BJ (cell line): ENCODE data around the gene PPA2. TPM values are rescaled to one million over a fixed set of nuclear protein-coding genes. Genes with fewer than 3 reads are reported as not detected.
"Not testable (repeated sequence)": the region's sequence is repeated elsewhere in the genome, so short reads cannot be mapped to it uniquely, and the experiment has no call there.

ENCODE experiments used
- CTCF ChIA-PET: fragments of 350-600 bp; formaldehyde crosslinking; extraction: SDS; loops from one replicate; lab custom pipeline; 2021; ENCODE audit warnings: antibody characterized with exemption, inconsistent platforms; lab: Yijun Ruan, JAX
- POLR2A ChIA-PET: fragments of 300-600 bp; sonication (Branson Sonifier 250); formaldehyde crosslinking; extraction: SDS; loops from one replicate; lab custom pipeline; 2021; ENCODE audit warnings: antibody characterized with exemption; lab: Charles Lee
- DNase-seq: peaks from one replicate; pipeline ENCODE4 v3.0.0-alpha.2; 2011; ENCODE audit warnings: low read depth
- H3K27me3 ChIP-seq: 2 replicates; pipeline ENCODE4 v1.6.0; 2011; ENCODE audit warnings: low read length; ENCODE audit not compliant: control insufficient read depth, insufficient read depth
- H3K36me3 ChIP-seq: 2 replicates; pipeline ENCODE4 v1.5.1; 2011; ENCODE audit warnings: low read length; ENCODE audit not compliant: control insufficient read depth, insufficient read depth
- H3K4me3 ChIP-seq: 2 replicates; pipeline ENCODE4 v1.5.1; 2011; ENCODE audit warnings: low read depth, mild to moderate bottlenecking, control low read depth, low read length
- polyA plus RNA-seq: library from polyadenylated mRNA; depleted of rRNA; stranded (reverse); fragments of >200 nt; gene quantifications from 2 replicates; pipeline ENCODE4 v1.2.3, GENCODE V29; 2011
- TF ChIP-seq, protein P1 (sequence below): IDR thresholded peaks from 2 replicates; pipeline ENCODE4 v1.5.1; 2011; ENCODE audit warnings: low read depth, mild to moderate bottlenecking, control low read depth, inconsistent platforms, low read length, moderate library complexity; ENCODE audit not compliant: insufficient read depth

Gene PPA2
- polyA plus RNA-seq, 1 experiment = 51.8 TPM

DNA sequence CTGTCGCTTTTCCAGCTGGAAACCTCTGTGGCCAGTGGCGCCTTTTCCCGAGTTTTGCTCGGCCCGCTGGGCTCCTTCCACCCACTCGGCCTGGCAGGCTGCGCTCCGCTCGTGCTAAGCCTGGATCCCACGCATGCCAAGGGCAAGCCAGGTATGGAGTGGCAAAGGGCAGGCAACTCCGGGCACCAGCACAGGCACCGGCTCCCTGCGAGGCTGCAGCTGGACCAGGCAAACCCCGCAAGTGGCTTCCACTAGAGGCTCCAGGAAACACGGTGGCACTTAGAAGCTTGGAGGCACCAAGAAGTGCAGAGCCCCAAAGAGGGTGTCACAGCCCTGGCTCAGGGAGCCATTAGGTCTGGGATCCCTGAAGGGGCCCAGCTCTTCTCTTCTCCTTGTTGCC lies 59.5 kb downstream of the PPA2 start:
- ChIA-PET CTCF (no interaction called here), POLR2A (no interaction called here)
- Histone ChIP-seq H3K4me3 (no peak overlapping the region), H3K27me3 (no peaks in the 10 kb centered on the region), H3K36me3 (peaks cover 4% of the 10 kb centered on the region)
- no peak for DNase-seq
- TF ChIP-seq, protein P1, sequence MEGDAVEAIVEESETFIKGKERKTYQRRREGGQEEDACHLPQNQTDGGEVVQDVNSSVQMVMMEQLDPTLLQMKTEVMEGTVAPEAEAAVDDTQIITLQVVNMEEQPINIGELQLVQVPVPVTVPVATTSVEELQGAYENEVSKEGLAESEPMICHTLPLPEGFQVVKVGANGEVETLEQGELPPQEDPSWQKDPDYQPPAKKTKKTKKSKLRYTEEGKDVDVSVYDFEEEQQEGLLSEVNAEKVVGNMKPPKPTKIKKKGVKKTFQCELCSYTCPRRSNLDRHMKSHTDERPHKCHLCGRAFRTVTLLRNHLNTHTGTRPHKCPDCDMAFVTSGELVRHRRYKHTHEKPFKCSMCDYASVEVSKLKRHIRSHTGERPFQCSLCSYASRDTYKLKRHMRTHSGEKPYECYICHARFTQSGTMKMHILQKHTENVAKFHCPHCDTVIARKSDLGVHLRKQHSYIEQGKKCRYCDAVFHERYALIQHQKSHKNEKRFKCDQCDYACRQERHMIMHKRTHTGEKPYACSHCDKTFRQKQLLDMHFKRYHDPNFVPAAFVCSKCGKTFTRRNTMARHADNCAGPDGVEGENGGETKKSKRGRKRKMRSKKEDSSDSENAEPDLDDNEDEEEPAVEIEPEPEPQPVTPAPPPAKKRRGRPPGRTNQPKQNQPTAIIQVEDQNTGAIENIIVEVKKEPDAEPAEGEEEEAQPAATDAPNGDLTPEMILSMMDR = no peak

DNA sequence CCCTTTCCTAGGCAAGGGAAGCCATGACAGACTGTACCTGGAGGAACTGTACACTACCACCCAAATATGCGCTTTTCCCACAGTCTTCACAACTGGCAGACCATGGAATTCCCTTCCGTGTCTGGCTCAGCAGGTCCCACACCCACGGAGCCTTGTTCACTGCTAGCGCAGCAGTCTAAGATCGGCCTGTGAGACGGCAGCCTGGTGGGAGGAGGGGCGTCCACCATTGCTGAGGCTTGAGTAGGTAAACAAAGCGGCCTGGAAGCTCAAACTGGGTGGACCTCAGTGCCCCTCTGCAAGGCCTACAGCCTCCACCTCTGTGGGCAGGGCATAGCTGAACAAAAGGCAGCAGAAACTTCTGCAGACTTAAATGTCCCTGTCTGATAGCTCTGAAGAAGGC lies 64.7 kb downstream of the PPA2 start:
- H3K4me3 ChIP-seq, H3K27me3 ChIP-seq, POLR2A ChIA-PET, DNase-seq, H3K36me3 ChIP-seq: not testable (repeated sequence)
- CTCF ChIA-PET = interaction anchor here (0.6 kb wide), 1 partner anchor 12 kb away, joined by 3 read pairs; no protein-coding TSS in a partner anchor

DNA sequence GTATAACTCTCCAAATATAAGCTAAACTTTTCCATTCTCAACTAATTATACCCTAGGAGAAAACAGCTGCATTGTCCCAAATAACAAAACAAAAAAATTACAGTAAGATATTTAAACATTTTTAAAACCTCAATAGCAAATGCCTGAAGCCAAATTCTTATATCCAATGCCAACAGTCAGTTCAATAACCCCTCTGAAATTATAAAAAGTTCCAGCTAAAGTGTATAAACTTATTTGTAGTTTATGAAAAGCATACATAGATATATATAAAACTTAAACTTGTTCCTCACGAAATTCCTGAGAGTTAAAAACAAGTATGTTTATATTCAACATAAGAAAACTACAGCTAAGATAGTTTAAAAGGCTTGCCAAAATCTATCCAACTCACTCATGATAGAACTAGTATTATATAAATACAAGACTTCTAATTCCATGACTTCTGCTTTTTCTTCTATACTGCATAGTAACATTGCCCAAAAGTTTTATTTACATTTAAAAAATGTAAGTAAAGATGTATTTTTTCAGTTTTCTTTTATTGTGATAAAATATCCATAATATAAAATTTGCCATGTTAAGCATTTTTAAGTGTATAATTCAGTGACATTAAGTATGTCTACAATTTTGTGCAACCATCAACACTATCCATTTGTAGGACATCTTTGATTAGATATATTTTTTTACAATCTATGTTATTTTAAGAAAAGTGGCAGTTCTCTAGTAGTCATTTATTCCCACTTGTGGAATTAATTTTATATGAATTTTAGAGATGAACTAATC lies 72.8 kb downstream of the PPA2 start:
- POLR2A ChIA-PET = no interaction called here
- CTCF ChIA-PET = interaction anchor here (0.6 kb wide), 1 partner anchor 15 kb away, joined by 3 read pairs; no protein-coding TSS in a partner anchor
- H3K27me3 ChIP-seq = no peaks in the 10 kb centered on the region
- H3K36me3 ChIP-seq = no peaks in the 10 kb centered on the region
- no peak for DNase-seq
- H3K4me3 ChIP-seq = no peak overlapping the region
- TF ChIP-seq, protein P1 = no peak

DNA sequence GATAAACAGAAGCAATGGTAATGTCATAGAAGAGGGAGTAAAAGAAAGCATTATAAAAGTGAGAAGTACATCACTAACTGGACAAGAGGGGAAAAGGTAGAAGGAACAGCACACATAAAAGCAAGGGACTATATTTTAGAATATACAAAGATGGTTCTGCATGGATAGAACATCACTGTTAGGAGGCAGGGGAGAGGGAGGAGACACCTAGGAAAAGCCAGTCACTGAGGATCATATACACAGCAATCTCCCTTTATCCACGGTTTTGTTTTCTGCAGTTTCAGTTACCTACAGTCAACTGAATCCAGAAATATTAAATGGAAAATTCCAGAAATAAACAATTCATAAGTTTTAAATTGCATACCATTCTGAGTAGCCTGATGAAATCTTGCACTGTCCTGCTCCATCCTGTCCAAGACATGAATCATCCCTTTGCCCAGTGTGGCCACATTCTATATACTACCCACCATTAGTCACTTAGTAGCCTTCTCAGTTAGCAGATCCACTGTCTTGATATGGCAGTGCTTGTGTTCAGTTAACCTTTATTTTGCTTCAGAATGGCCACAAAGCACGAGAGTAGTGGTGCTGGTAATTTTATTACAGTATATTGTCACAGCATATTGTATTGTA lies 74.2 kb downstream of the PPA2 start:
- TF ChIP-seq, protein P1 = no peak
- peaks cover 1% of the 10 kb centered on the region; the same call in 1 of the 2 replicates for H3K36me3 ChIP-seq
- H3K4me3 ChIP-seq = no peak overlapping the region
- no peaks in the 10 kb centered on the region for H3K27me3 ChIP-seq
- ChIA-PET POLR2A (no interaction called here), CTCF (no interaction called here)
- DNase-seq = peak; percentile 47

DNA sequence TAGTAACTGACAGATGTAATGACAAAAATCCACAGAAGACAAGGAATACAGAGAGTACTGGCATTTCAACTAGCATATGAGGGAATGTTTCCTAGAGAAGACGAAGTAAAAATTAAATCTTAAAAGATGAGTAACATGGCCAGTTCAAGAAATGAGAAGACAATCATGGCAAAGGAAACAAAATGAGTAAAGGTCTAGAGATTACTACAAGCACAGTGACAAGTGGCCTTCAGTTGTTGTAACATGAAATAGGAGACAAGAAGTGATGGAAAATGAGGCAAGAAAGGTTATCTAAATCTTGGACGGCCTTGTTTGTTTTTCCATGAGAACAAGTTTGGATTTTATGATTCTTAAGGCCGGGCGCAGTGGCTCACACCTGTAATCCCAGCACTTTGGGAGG lies 81.0 kb downstream of the PPA2 start:
- Histone ChIP-seq H3K4me3 (no peak overlapping the region), H3K27me3 (no peaks in the 10 kb centered on the region), H3K36me3 (peaks cover 2% of the 10 kb centered on the region; the same call in 1 of the 2 replicates)
- POLR2A ChIA-PET = no interaction called here
- no peak for DNase-seq
- CTCF ChIA-PET = no interaction called here
- TF ChIP-seq, protein P1 = no peak
